Measurements from ENCODE around the gene ABCF2. TPM values are rescaled to one million over a fixed set of nuclear protein-coding genes. Genes with fewer than 3 reads are reported as not detected.

The ABCF2 gene
- total and polyA plus RNA-seq, 2 of the 13 experiments (the other 11 are each of a cell fraction or from before 2014, with no cell fraction given): 16.3 to 42.5 TPM

GRCh38 chr7:151232091-151232916 is 5.3 kb upstream of the ABCF2 start, which contains the start of gene CHPF2 (continued):
- TF ChIP-seq AFF4 (CRISPR knock-in tag; IDR thresholded peaks at IDR 0.05) (no peak), MXI1 (IDR thresholded peaks at IDR 0.05; ENCODE audit: borderline replicate concordance, low read depth, low read length) (peak; percentile 76; the same call in 2 of the 3 replicates), CENPX (CRISPR knock-in tag; IDR thresholded peaks at IDR 0.05) (no peak), ZNF570 (CRISPR knock-in tag; IDR thresholded peaks at IDR 0.05; ENCODE audit: borderline replicate concordance) (no peak), MYNN (CRISPR knock-in tag; IDR thresholded peaks at IDR 0.05; ENCODE audit: low read depth) (no peak), RORA (CRISPR knock-in tag; IDR thresholded peaks at IDR 0.05) (no peak), MATR3 (CRISPR knock-in tag; IDR thresholded peaks at IDR 0.05) (no peak), CCAR2 (optimal IDR thresholded peaks at IDR 0.05; ENCODE audit: low read depth, low read length) (no peak), EED (CRISPR knock-in tag; IDR thresholded peaks at IDR 0.05) (no peak), IRF9 (CRISPR knock-in tag; IDR thresholded peaks at IDR 0.05; ENCODE audit: borderline replicate concordance) (no peak), DBP (CRISPR knock-in tag; IDR thresholded peaks at IDR 0.05; ENCODE audit: not compliant biosample characterization) (no peak), CHD2 (IDR thresholded peaks at IDR 0.05; ENCODE audit: low read depth, low read length) (no peak), RAD21 (CRISPR knock-in tag; IDR thresholded peaks at IDR 0.05) (0 out of 2 replicates have a peak, but pooled peaks have one; percentile 1), HOXA7 (CRISPR knock-in tag; IDR thresholded peaks at IDR 0.05) (no peak), ZNF138 (CRISPR knock-in tag; IDR thresholded peaks at IDR 0.05; ENCODE audit: low read depth) (0 out of 2 replicates have a peak, but pooled peaks have one; percentile 70), FOSL1 (CRISPR knock-in tag; IDR thresholded peaks at IDR 0.05; ENCODE audit: borderline replicate concordance) (no peak), FOXP1 (IDR thresholded peaks at IDR 0.05) (no peak), FOXP1 (CRISPR knock-in tag; IDR thresholded peaks at IDR 0.05) (no peak), FOXK1 (CRISPR knock-in tag; IDR thresholded peaks at IDR 0.05; ENCODE audit: borderline replicate concordance, low read depth) (peak; percentile 56; the same call in 1 of the 2 replicates), ZFP90 (CRISPR knock-in tag; IDR thresholded peaks at IDR 0.05; ENCODE audit: borderline replicate concordance) (no peak), THYN1 (CRISPR knock-in tag; IDR thresholded peaks at IDR 0.05; ENCODE audit: borderline replicate concordance, low read depth) (no peak), RAD51 (IDR thresholded peaks at IDR 0.05; ENCODE audit: borderline replicate concordance) (no peak), NR2F1 (CRISPR knock-in tag; IDR thresholded peaks at IDR 0.05) (no peak), PRMT3 (CRISPR knock-in tag; IDR thresholded peaks at IDR 0.05; ENCODE audit: borderline replicate concordance, low read depth) (no peak), ZNF670 (CRISPR knock-in tag; IDR thresholded peaks at IDR 0.05; ENCODE audit: borderline replicate concordance) (0 out of 2 replicates have a peak, but pooled peaks have one; percentile 4)
